GM12873 (cell line): ENCODE data around the gene COBLL1.

ENCODE experiments used
- CTCF ChIP-seq: IDR thresholded peaks from 2 replicates; pipeline ENCODE4 v1.5.1; 2012; ENCODE audit warnings: low read depth, mild to moderate bottlenecking, moderate library complexity, low read length, control low read depth; ENCODE audit not compliant: insufficient read depth; ENCODE audit errors: missing control alignments

Gene COBLL1

GRCh38 chr2:164786787-164787186 lies 54.8 kb downstream of the COBLL1 start:
- no peak for TF ChIP-seq CTCF

DNA sequence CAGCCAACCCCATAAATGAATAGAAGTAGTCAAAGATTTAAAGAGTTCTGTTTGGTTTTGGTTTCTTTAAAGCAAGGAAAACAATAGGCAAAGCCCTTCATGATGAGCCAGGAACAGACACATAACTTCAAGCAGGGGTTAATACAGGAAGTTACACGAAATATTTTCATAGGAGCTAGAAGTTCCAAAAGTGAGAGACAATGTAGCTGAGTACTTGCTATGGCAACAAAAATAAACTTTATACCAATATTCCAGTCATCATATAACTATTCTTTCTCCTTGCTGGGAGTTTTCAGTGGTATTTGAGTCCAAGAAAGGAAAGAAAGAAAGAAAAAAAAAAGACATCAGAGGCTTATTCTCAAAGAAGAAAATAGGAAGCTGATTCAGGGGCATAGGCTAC lies 56.2 kb downstream of the COBLL1 start:
- TF ChIP-seq CTCF: no peak

- no peak for TF ChIP-seq CTCF
Measured at GRCh38 chr2:164784376-164784775, 57.2 kb downstream of the COBLL1 start.

GRCh38 chr2:164782323-164782722 lies 59.3 kb downstream of the COBLL1 start:
- TF ChIP-seq CTCF: no peak

- TF ChIP-seq CTCF: no peak
Measured at GRCh38 chr2:164781394-164781793, 60.2 kb downstream of the COBLL1 start.

DNA sequence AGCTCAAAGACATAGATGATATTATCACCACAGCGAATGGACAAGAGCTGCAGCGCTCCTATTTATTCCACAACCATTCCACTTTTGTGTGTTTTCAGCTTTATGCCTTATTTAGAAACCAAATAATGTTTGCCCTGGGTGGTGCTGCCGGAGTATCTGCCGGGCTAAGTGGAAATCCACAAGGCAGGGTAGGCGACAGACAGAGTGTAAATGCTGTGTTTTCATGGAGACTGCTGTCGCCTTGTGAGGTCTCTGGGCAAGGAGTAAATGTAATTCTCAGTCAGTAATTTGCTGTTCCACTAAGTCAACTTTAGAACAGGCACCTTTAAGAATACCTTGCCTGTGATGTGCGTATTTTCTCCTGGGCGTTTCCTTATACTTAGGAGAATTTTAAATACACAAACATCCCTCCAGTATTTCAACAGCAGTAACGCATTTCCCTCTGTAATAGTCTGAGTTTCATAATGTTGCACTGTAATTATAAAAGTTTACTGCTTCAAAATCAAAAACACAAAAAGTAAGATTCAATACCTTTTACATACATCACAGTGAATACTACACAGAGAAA lies 60.9 kb downstream of the COBLL1 start:
- no peak for TF ChIP-seq CTCF

- no peak for TF ChIP-seq CTCF
Measured at GRCh38 chr2:164779383-164780057, 62.1 kb downstream of the COBLL1 start.

- no peak for TF ChIP-seq CTCF
Measured at GRCh38 chr2:164778723-164779122, 62.9 kb downstream of the COBLL1 start.
